ENCODE data around the gene SLC1A2.

The SLC1A2 gene

DNA sequence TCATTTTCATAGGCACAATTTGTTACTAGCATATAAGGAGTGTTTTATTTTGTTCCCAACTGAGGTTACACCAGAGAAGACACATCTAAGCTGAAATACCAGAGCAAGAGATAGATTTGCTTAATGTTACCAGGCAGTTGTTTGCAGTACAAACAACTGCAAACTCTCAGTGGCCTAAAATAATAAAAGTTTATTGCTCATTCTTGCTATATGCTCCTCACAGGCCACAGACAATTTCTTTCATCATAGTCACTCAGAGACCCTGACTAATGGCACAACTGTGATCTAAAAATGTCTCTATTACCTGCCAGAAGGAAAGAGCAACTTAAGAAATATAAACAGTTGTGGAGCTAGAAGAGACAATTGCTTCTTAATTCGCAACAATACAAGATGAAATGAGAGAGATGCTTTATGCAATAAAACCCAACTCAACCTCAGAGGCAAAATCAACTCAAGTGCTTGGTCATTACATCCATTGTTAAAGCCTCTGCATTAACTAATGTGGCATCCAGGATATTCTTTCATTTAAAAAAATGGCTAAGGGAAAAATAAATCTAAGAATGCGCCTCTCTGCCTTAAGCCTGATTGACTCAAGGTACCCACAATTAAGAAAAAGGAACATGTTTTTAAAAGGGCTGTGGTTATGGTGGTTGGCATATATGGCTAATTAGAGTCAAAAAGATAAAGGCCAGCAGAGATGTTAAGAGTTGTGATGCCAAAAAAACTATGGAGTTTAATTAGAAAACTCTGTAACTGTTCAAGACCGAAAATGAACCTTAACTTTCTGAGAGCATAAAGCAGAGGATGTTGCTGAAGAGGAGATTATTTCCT, 176.7 kb downstream of the SLC1A2 start:
- Mint-ChIP-seq H3K36me3 (no peaks in the 10 kb centered on the region), H3K9me3 (no peaks in the 10 kb centered on the region), H3K4me1 (peaks cover 18% of the 10 kb centered on the region), H3K27me3 (no peaks in the 10 kb centered on the region), H3K4me3 (no peak overlapping the region), H3K27ac (no peak overlapping the region)
- no peak for ATAC-seq

GRCh38 chr11:35241531-35241930, 177.8 kb downstream of the SLC1A2 start:
- Mint-ChIP-seq H3K27ac (peak overlapping the region; percentile 9), H3K27me3 (no peaks in the 10 kb centered on the region), H3K4me3 (no peak overlapping the region), H3K4me1 (peaks cover 24% of the 10 kb centered on the region), H3K9me3 (no peaks in the 10 kb centered on the region), H3K36me3 (no peaks in the 10 kb centered on the region)
- no peak for ATAC-seq

GRCh38 chr11:35241083-35241482, 178.3 kb downstream of the SLC1A2 start:
- Mint-ChIP-seq H3K9me3 (no peaks in the 10 kb centered on the region), H3K27me3 (no peaks in the 10 kb centered on the region), H3K27ac (peak overlapping the region; percentile 9), H3K4me1 (peaks cover 27% of the 10 kb centered on the region), H3K36me3 (no peaks in the 10 kb centered on the region), H3K4me3 (no peak overlapping the region)
- no peak for ATAC-seq

GRCh38 chr11:35239471-35240075, 179.8 kb downstream of the SLC1A2 start:
- Mint-ChIP-seq H3K4me3 (no peak overlapping the region), H3K9me3 (no peaks in the 10 kb centered on the region), H3K27me3 (no peaks in the 10 kb centered on the region), H3K4me1 (peaks cover 36% of the 10 kb centered on the region), H3K36me3 (no peaks in the 10 kb centered on the region), H3K27ac (no peak overlapping the region)
- ATAC-seq: no peak

DNA sequence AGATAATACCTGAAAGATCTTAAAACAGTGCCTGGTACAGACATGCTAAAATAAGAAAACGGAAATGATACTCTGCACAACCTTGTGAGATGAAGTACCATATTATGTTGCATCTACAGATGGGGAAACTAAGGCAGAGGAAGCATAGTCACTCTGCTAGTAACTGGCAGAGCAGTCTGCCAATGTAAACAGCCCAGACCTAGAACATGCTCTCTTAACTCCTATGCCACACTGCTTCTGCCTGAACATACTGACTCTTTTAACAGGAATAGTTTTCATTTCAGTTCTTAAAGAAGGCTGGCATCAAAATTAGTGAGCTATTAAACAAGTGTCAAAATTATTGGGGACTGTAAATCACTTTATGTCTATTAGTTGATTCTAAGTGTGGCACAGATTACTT, 180.5 kb downstream of the SLC1A2 start:
- H3K4me1 Mint-ChIP-seq: peaks cover 39% of the 10 kb centered on the region
- no peak overlapping the region for H3K27ac Mint-ChIP-seq
- H3K9me3 Mint-ChIP-seq: peaks cover 4% of the 10 kb centered on the region
- no peak for ATAC-seq
- no peaks in the 10 kb centered on the region for H3K27me3 Mint-ChIP-seq
- H3K36me3 Mint-ChIP-seq: peaks cover 4% of the 10 kb centered on the region
- no peak overlapping the region for H3K4me3 Mint-ChIP-seq

GRCh38 chr11:35237860-35238715, 181.3 kb downstream of the SLC1A2 start:
- H3K27ac Mint-ChIP-seq: peak overlapping the region; percentile 3
- no peak overlapping the region for H3K4me3 Mint-ChIP-seq
- no peaks in the 10 kb centered on the region for H3K27me3 Mint-ChIP-seq
- ATAC-seq: no peak
- H3K4me1 Mint-ChIP-seq: peaks cover 47% of the 10 kb centered on the region
- peaks cover 8% of the 10 kb centered on the region for H3K9me3 Mint-ChIP-seq
- H3K36me3 Mint-ChIP-seq: peaks cover 10% of the 10 kb centered on the region

DNA sequence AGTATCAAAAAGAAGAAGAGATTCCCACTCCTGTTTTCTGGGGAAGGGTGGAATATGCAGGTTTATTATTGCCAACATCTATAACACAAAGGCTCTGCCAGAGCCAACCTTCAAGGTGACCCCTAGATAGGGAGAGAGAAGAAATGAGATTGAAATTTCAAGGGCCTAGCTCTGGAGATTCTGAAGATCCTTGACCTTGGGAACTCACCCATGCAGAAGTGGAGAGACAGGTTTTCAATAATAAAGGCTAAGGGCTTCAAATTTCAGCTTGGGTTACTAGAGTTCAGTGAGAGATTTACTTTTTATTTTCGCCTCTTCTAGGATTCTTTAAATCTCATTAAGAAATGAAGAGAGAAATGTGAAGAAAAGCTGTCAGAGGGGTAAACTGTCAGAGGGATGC, 182.0 kb downstream of the SLC1A2 start:
- H3K9me3 Mint-ChIP-seq: peaks cover 8% of the 10 kb centered on the region
- no peak for ATAC-seq
- H3K36me3 Mint-ChIP-seq: peaks cover 17% of the 10 kb centered on the region
- no peaks in the 10 kb centered on the region for H3K27me3 Mint-ChIP-seq
- no peak overlapping the region for H3K4me3 Mint-ChIP-seq
- peaks cover 43% of the 10 kb centered on the region for H3K4me1 Mint-ChIP-seq
- H3K27ac Mint-ChIP-seq: peak overlapping the region; percentile 3

DNA sequence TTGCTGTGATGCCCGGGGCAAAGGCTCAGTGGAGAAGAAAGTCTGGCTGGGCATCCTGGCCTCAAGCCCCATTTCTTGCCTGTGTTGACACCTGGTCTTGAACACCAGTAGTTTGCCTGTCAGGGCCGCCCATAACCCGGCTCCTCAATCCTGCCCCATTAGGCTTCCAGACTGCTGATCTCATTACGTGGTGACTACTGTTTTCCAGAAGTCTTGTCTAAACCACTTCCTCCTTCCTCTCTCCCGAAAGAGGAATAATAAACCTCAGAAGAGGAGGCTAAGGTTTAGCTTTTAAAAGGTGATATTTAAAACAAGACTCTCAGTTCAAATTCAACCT, 182.7 kb downstream of the SLC1A2 start:
- H3K4me3 Mint-ChIP-seq: no peak overlapping the region

GRCh38 chr11:35235936-35236666, 183.3 kb downstream of the SLC1A2 start:
- Mint-ChIP-seq H3K4me3 (no peak overlapping the region), H3K27me3 (no peaks in the 10 kb centered on the region), H3K36me3 (peaks cover 30% of the 10 kb centered on the region), H3K4me1 (peaks cover 43% of the 10 kb centered on the region), H3K9me3 (peaks cover 8% of the 10 kb centered on the region), H3K27ac (peak overlapping the region; percentile 26)
- ATAC-seq: no peak

More for the DNA sequence above, 182.7 kb downstream of the SLC1A2 start:
- no peaks in the 10 kb centered on the region for H3K27me3 Mint-ChIP-seq
- peaks cover 25% of the 10 kb centered on the region for H3K36me3 Mint-ChIP-seq
- ATAC-seq: no peak
- peaks cover 43% of the 10 kb centered on the region for H3K4me1 Mint-ChIP-seq
- peak overlapping the region; percentile 26 for H3K27ac Mint-ChIP-seq
- peaks cover 8% of the 10 kb centered on the region for H3K9me3 Mint-ChIP-seq

GRCh38 chr11:35235498-35235897, 183.9 kb downstream of the SLC1A2 start:
- Mint-ChIP-seq H3K36me3 (peaks cover 36% of the 10 kb centered on the region), H3K4me3 (no peak overlapping the region), H3K27ac (peak overlapping the region; percentile 26), H3K27me3 (no peaks in the 10 kb centered on the region), H3K9me3 (peaks cover 8% of the 10 kb centered on the region), H3K4me1 (peaks cover 43% of the 10 kb centered on the region)
- no peak for ATAC-seq

- H3K4me1 Mint-ChIP-seq: peaks cover 43% of the 10 kb centered on the region
- peaks cover 40% of the 10 kb centered on the region for H3K36me3 Mint-ChIP-seq
- no peak overlapping the region for H3K27ac Mint-ChIP-seq
- H3K27me3 Mint-ChIP-seq: no peaks in the 10 kb centered on the region
- no peak for ATAC-seq
- H3K4me3 Mint-ChIP-seq: no peak overlapping the region
- peaks cover 8% of the 10 kb centered on the region for H3K9me3 Mint-ChIP-seq
Measured at GRCh38 chr11:35235157-35235468, 184.2 kb downstream of the SLC1A2 start.

GRCh38 chr11:35234460-35235156, 184.8 kb downstream of the SLC1A2 start:
- Mint-ChIP-seq H3K4me1 (peaks cover 43% of the 10 kb centered on the region), H3K36me3 (peaks cover 45% of the 10 kb centered on the region), H3K27me3 (no peaks in the 10 kb centered on the region), H3K4me3 (no peak overlapping the region), H3K9me3 (peaks cover 8% of the 10 kb centered on the region), H3K27ac (no peak overlapping the region)
- ATAC-seq: no peak

DNA sequence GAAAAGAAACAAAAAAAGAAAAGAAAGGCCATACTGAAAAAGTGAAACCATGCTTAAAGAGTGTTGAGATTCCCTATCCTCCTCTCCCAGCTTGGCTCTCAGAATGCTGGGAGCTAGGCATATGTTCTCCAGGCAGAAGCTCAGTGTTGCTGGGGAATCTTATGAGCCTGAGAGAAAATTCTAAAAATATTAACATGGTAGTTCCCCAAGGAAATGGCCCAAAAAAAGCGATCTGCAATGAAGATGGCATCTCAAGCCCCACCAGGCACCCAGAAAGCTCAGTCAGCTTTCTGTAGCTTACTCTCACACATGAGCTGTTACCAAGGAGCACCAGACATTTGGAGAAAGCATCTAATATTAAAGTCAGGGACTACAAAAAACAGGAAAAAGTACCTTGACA, 185.8 kb downstream of the SLC1A2 start:
- no peaks in the 10 kb centered on the region for H3K27me3 Mint-ChIP-seq
- ATAC-seq: no peak
- H3K4me1 Mint-ChIP-seq: peaks cover 40% of the 10 kb centered on the region
- peaks cover 56% of the 10 kb centered on the region for H3K36me3 Mint-ChIP-seq
- H3K9me3 Mint-ChIP-seq: peaks cover 8% of the 10 kb centered on the region
- peak overlapping the region; percentile 74 for H3K27ac Mint-ChIP-seq
- no peak overlapping the region for H3K4me3 Mint-ChIP-seq

- Mint-ChIP-seq H3K4me1 (peaks cover 34% of the 10 kb centered on the region), H3K27ac (peak overlapping the region; percentile 74), H3K4me3 (no peak overlapping the region), H3K36me3 (peaks cover 62% of the 10 kb centered on the region), H3K27me3 (no peaks in the 10 kb centered on the region), H3K9me3 (peaks cover 8% of the 10 kb centered on the region)
- no peak for ATAC-seq
Measured at GRCh38 chr11:35232891-35233330, 186.4 kb downstream of the SLC1A2 start.
